Ureter (tissue), 1 donor: ENCODE data around the gene MYO18A. TPM values are rescaled to one million over a fixed set of nuclear protein-coding genes. Genes with fewer than 3 reads are reported as not detected.
"Not testable (repeated sequence)": the region's sequence is repeated elsewhere in the genome, so short reads cannot be mapped to it uniquely, and the experiment has no call there.

Source experiments
- DNase-seq: peaks from one replicate; pipeline ENCODE4 v3.0.0-alpha.2; 2020; ENCODE audit warnings: low spot score
- total RNA-seq: library from RNA; stranded (reverse); gene quantifications from one replicate; pipeline ENCODE4 v1.2.4, GENCODE V29; 2023
- donor health status: DM: yes; HTN: yes; CAD: no.

The MYO18A gene
- total RNA-seq, 1 donor from 2014 or later, result 74.5 TPM

GRCh38 chr17:29102046-29102445 lies 78.2 kb downstream of the MYO18A start:
- DNase-seq, result no peak

GRCh38 chr17:29100296-29100695 lies 79.9 kb downstream of the MYO18A start:
- no peak for DNase-seq

- DNase-seq, result no peak
Observed at GRCh38 chr17:29099527-29099926, 80.7 kb downstream of the MYO18A start.

- no peak for DNase-seq
Observed at GRCh38 chr17:29096094-29096493, 84.1 kb downstream of the MYO18A start.

GRCh38 chr17:29095439-29095838 lies 84.8 kb downstream of the MYO18A start:
- DNase-seq, result no peak

GRCh38 chr17:29094101-29094708 lies 86.0 kb downstream of the MYO18A start:
- DNase-seq, result no peak

GRCh38 chr17:29093090-29093871 lies 86.9 kb downstream of the MYO18A start:
- no peak for DNase-seq

GRCh38 chr17:29091606-29092289 lies 88.5 kb downstream of the MYO18A start:
- peak; percentile 65 for DNase-seq

GRCh38 chr17:29090750-29091605 lies 89.2 kb downstream of the MYO18A start:
- no peak for DNase-seq

GRCh38 chr17:29090108-29090507 lies 90.1 kb downstream of the MYO18A start:
- DNase-seq, result no peak

GRCh38 chr17:29089601-29090044 lies 90.6 kb downstream of the MYO18A start:
- no peak for DNase-seq

- not testable (repeated sequence) for DNase-seq
Observed at GRCh38 chr17:29088782-29089181, 91.4 kb downstream of the MYO18A start.

GRCh38 chr17:29086628-29087332 lies 93.4 kb downstream of the MYO18A start:
- no peak for DNase-seq

- no peak for DNase-seq
Observed at GRCh38 chr17:29085223-29085622, 95.0 kb downstream of the MYO18A start.

- DNase-seq, result no peak
Observed at GRCh38 chr17:29084541-29085146, 95.6 kb downstream of the MYO18A start.

GRCh38 chr17:29080965-29081364 lies 99.2 kb downstream of the MYO18A start:
- no peak for DNase-seq

GRCh38 chr17:29080323-29080722 lies 99.9 kb downstream of the MYO18A start:
- DNase-seq, result no peak

- no peak for DNase-seq
Observed at GRCh38 chr17:29079887-29080286, 100.3 kb downstream of the MYO18A start.

GRCh38 chr17:29079433-29079832 lies 100.8 kb downstream of the MYO18A start:
- DNase-seq, result no peak

- DNase-seq, result no peak
Observed at GRCh38 chr17:29078183-29079045, 101.8 kb downstream of the MYO18A start.
